PC-9 (cell line): ENCODE data around the gene RTCA. TPM values are rescaled to one million over a fixed set of nuclear protein-coding genes. Genes with fewer than 3 reads are reported as not detected.
"Not testable (repeated sequence)": the region's sequence is repeated elsewhere in the genome, so short reads cannot be mapped to it uniquely, and the experiment has no call there.

Source experiments
- BruUV-seq: library from RNA; stranded (reverse); fragments of 400-500 nt; replicated peaks from 2 replicates; lab custom pipeline; 2021; lab: Mats Ljungman, UMichigan
- CTCF ChIA-PET: fragments of 300-600 bp; sonication (Branson Sonifier 250); formaldehyde crosslinking; loops from one replicate; lab custom pipeline; 2022; ENCODE audit warnings: antibody characterized with exemption; lab: Charles Lee
- POLR2A ChIA-PET: fragments of 300-600 bp; sonication (Branson Sonifier 250); formaldehyde crosslinking; loops from one replicate; lab custom pipeline; 2022; ENCODE audit warnings: antibody characterized with exemption; ENCODE audit not compliant: unreplicated experiment; lab: Charles Lee
- DNase-seq, 2 experiments: peaks; one replicate each; pipeline versions ENCODE4 v3.0.0 to v3.0.0-alpha.2; 2015 to 2022; ENCODE audit warnings: mixed read lengths in 1 of 2
- H2AFZ ChIP-seq: fragments of 200-600 bp; sonication (generic); 2 replicates; pipeline ENCODE4 v1.8.1; 2017; ENCODE audit warnings: antibody characterized with exemption
- H3F3A ChIP-seq: fragments of 200-600 bp; sonication (generic); 2 replicates; pipeline ENCODE4 v1.8.1; 2017; ENCODE audit warnings: antibody characterized with exemption, mild to moderate bottlenecking, low read depth; ENCODE audit not compliant: insufficient read depth
- H3K27ac ChIP-seq: fragments of 200-600 bp; sonication (generic); 2 replicates; pipeline ENCODE4 v1.6.1; 2016; ENCODE audit warnings: mixed run types
- H3K27me3 ChIP-seq: fragments of 200-600 bp; sonication (generic); 2 replicates; pipeline ENCODE4 v1.6.1; 2016; ENCODE audit warnings: low read depth, mixed run types; ENCODE audit not compliant: insufficient read depth
- H3K36me3 ChIP-seq: fragments of 200-600 bp; sonication (generic); 2 replicates; pipeline ENCODE4 v1.6.1; 2016; ENCODE audit warnings: low read depth, mixed run types
- H3K4me1 ChIP-seq: fragments of 200-600 bp; sonication (generic); replicated peaks from 2 replicates; pipeline ENCODE4 v1.6.1; 2016; ENCODE audit warnings: mixed run types; ENCODE audit not compliant: insufficient read depth
- H3K4me2 ChIP-seq: fragments of 200-600 bp; sonication (generic); 2 replicates; pipeline ENCODE4 v1.6.1; 2017; ENCODE audit warnings: mixed run types
- H3K4me3 ChIP-seq: fragments of 200-600 bp; sonication (generic); 2 replicates; pipeline ENCODE4 v1.6.1; 2016; ENCODE audit warnings: mixed run types
- H3K79me2 ChIP-seq: fragments of 200-600 bp; sonication (generic); 2 replicates; pipeline ENCODE4 v1.6.1; 2017; ENCODE audit warnings: low read depth, mixed run types
- H3K9me2 ChIP-seq: fragments of 200-600 bp; sonication (generic); 2 replicates; pipeline ENCODE4 v1.8.1; 2017; ENCODE audit warnings: mild to moderate bottlenecking; ENCODE audit not compliant: insufficient read depth
- H3K9me3 ChIP-seq: fragments of 200-600 bp; sonication (generic); 2 replicates; pipeline ENCODE4 v1.8.1; 2016; ENCODE audit warnings: low read depth; ENCODE audit not compliant: insufficient read depth
- H4K20me1 ChIP-seq: fragments of 200-600 bp; sonication (generic); 2 replicates; pipeline ENCODE4 v1.8.1; 2017; ENCODE audit not compliant: insufficient read depth
- EZH2 ChIP-seq: fragments of 200-600 bp; sonication (generic); IDR thresholded peaks from 2 replicates; pipeline ENCODE4 v1.8.0; 2017; ENCODE audit warnings: antibody characterized with exemption, low read depth
- intact Hi-C: fragments of 100-400 bp; cut with micrococcal nuclease; formaldehyde crosslinking; loops from one replicate; pipeline ENCODE4 v1.10.0; 2022; ENCODE audit not compliant: unreplicated experiment
- microRNA-seq: library from miRNA; unstranded; fragments of <30 nt; microRNA quantifications from one replicate; pipeline ENCODE4 v1.2.0, GENCODE V29; 2021; ENCODE audit warnings: borderline number of aligned reads, borderline replicate concordance
- total RNA-seq: library from RNA; stranded (reverse); gene quantifications from 2 replicates; pipeline ENCODE4 v1.2.3, GENCODE V29; 2021
- TF ChIP-seq, protein P1 (sequence below): fragments of 200-600 bp; sonication (generic); conservative IDR thresholded peaks from 2 replicates; pipeline ENCODE4 v1.6.1; 2017; ENCODE audit warnings: mixed run types, antibody characterized with exemption, mild to moderate bottlenecking, moderate library complexity

Gene RTCA
- total RNA-seq, 1 experiment from 2014 or later = 38.1 TPM

DNA sequence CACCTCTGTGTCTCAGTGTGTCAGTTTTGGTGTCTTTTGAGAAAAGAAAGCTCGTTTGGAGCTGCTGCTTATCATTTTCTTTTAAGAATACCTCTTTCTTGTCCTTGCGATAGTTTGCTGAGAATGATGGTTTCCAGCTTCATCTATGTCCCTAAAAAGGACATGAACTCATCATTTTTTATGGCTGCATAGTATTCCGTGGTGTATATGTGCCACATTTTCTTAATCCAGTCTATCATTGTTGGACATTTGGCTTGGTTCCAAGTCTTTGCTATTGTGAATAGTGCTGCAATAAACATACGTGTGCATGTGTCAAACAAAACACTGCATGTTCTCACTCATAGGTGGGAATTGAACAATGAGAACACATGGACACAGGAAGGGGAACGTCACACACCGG lies 73.7 kb downstream of the RTCA start:
- H3K9me3 ChIP-seq, H3K4me3 ChIP-seq, H3F3A ChIP-seq, H3K4me2 ChIP-seq, H3K79me2 ChIP-seq, CTCF ChIA-PET, H3K27ac ChIP-seq, H3K36me3 ChIP-seq, H2AFZ ChIP-seq, H3K4me1 ChIP-seq, H4K20me1 ChIP-seq, H3K27me3 ChIP-seq, DNase-seq, intact Hi-C loops, H3K9me2 ChIP-seq, BruUV-seq: not testable (repeated sequence)
- POLR2A ChIA-PET = interaction anchor here (0.7 kb wide), 1 partner anchor 18 kb away, joined by 4 read pairs; no protein-coding TSS in a partner anchor

DNA sequence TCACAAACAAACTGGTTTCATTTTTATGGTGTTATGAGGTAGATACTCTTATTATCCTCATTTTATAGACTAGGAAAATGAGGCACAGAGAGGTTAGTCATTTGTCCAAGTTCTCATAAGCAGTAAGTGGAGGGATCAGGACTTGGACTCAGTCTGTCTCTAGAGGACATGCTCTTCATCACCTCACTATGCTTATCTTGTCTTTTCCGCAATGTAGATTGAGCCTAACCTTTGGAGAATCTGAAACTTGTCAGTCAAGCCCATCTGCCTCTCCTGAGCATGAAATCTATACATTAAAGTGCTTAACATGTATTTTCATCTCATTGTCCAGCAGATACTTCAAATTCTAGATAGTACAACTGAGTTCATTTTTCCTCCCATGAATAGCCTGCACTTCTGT lies 74.5 kb downstream of the RTCA start:
- POLR2A ChIA-PET = no interaction called here
- intact Hi-C loops = no loop called here
- H4K20me1 ChIP-seq = no peaks in the 10 kb centered on the region
- no peaks in the 10 kb centered on the region for H3K9me3 ChIP-seq
- CTCF ChIA-PET = no interaction called here
- no peak overlapping the region for H3K27ac ChIP-seq
- H3K36me3 ChIP-seq = no peaks in the 10 kb centered on the region
- no peak overlapping the region for H3K4me2 ChIP-seq
- H3F3A ChIP-seq = no peaks in the 10 kb centered on the region
- H2AFZ ChIP-seq = no peak overlapping the region
- no peaks in the 10 kb centered on the region for H3K79me2 ChIP-seq
- H3K9me2 ChIP-seq = no peaks in the 10 kb centered on the region
- no peaks in the 10 kb centered on the region for H3K27me3 ChIP-seq
- TF ChIP-seq EZH2 = no peak
- TF ChIP-seq, protein P1, sequence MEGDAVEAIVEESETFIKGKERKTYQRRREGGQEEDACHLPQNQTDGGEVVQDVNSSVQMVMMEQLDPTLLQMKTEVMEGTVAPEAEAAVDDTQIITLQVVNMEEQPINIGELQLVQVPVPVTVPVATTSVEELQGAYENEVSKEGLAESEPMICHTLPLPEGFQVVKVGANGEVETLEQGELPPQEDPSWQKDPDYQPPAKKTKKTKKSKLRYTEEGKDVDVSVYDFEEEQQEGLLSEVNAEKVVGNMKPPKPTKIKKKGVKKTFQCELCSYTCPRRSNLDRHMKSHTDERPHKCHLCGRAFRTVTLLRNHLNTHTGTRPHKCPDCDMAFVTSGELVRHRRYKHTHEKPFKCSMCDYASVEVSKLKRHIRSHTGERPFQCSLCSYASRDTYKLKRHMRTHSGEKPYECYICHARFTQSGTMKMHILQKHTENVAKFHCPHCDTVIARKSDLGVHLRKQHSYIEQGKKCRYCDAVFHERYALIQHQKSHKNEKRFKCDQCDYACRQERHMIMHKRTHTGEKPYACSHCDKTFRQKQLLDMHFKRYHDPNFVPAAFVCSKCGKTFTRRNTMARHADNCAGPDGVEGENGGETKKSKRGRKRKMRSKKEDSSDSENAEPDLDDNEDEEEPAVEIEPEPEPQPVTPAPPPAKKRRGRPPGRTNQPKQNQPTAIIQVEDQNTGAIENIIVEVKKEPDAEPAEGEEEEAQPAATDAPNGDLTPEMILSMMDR = no peak
- no peak overlapping the region for H3K4me3 ChIP-seq
- no TSS peak for BruUV-seq
- DNase-seq = no peak
- H3K4me1 ChIP-seq = no peaks in the 10 kb centered on the region

DNA sequence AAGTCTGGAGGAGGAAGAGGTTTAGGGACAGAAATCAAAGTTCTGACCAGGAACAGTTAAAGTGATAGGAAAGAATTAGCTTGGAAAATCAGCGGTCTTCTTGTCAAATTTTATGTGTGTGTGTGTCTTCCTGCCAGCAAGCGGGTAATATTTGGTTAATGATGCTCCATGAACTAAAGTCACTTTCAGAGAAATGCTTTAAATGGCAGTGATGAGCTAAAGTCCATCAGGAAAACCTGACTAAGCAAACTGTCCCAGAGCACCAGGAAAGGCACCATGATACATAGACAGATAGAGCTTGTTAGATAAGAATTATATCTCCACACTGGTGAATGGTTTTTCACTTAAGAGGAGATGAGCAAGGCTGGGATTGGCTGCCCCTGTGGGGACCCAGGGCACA lies 76.3 kb downstream of the RTCA start:
- Histone ChIP-seq H2AFZ (no peak overlapping the region), H3K27ac (no peak overlapping the region), H3K79me2 (no peaks in the 10 kb centered on the region), H3K4me2 (no peak overlapping the region), H3F3A (no peaks in the 10 kb centered on the region), H3K4me3 (no peak overlapping the region), H3K36me3 (no peaks in the 10 kb centered on the region), H3K9me3 (no peaks in the 10 kb centered on the region), H3K27me3 (no peaks in the 10 kb centered on the region), H3K4me1 (no peaks in the 10 kb centered on the region), H4K20me1 (no peaks in the 10 kb centered on the region), H3K9me2 (no peaks in the 10 kb centered on the region)
- intact Hi-C loops = no loop called here
- ChIA-PET POLR2A (no interaction called here), CTCF (no interaction called here)
- no peak for DNase-seq
- BruUV-seq = no TSS peak
- TF ChIP-seq EZH2 = no peak
- TF ChIP-seq, protein P1 = no peak

Small RNA genes lying within 50 kb of the gene (microRNA-seq; reads per million reads assigned to microRNA genes)
- gene MIR553 = not detected

Other genes with a start within 250 kb of the RTCA start
- gene SASS6, start 133.3 kb upstream of the RTCA start, total RNA-seq = 5.1 and 8.7 TPM in 2 replicates
- 7.3 and 14.2 TPM in 2 replicates for gene TRMT13, start 133.1 kb upstream of the RTCA start, total RNA-seq
- 0.75 and 0.85 TPM in 2 replicates for gene LRRC39, start 88.0 kb upstream of the RTCA start, total RNA-seq
- 13.9 and 16.0 TPM in 2 replicates for gene DBT, start 16.4 kb upstream of the RTCA start, total RNA-seq
- gene CDC14A, start 86.3 kb downstream of the RTCA start, total RNA-seq = 2.1 and 2.8 TPM in 2 replicates